Activated CD8-positive, alpha-beta memory T cell treated with anti-CD3 and anti-CD28 coated beads for 1 hour (primary cell): ENCODE measurements around the gene KY.

Experiments
- DNase-seq, 2 donors: peaks; one replicate each; pipeline ENCODE4 v3.0.0-alpha.2; 2020; ENCODE audit warnings: low read depth in 1 of 2; ENCODE audit errors: extremely low read depth in 1 of 2

KY gene

GRCh38 chr3:134672571-134672970 is 21.7 kb upstream of the KY start:
- DNase-seq = no peak

GRCh38 chr3:134667956-134668355 is 17.1 kb upstream of the KY start:
- DNase-seq = no peak

- DNase-seq = no peak
Observed at GRCh38 chr3:134667406-134667805, 16.6 kb upstream of the KY start.

GRCh38 chr3:134666885-134667284 is 16.1 kb upstream of the KY start:
- no peak for DNase-seq

GRCh38 chr3:134666466-134666865 is 15.6 kb upstream of the KY start:
- DNase-seq = no peak

GRCh38 chr3:134666052-134666451 is 15.2 kb upstream of the KY start:
- DNase-seq = no peak

- no peak for DNase-seq
Observed at GRCh38 chr3:134665243-134665642, 14.4 kb upstream of the KY start.

- no peak for DNase-seq
Observed at GRCh38 chr3:134663721-134664456, 13.1 kb upstream of the KY start.

GRCh38 chr3:134660046-134660441 is 9.2 kb upstream of the KY start:
- DNase-seq = no peak

- DNase-seq = no peak
Observed at GRCh38 chr3:134659391-134660045, 8.7 kb upstream of the KY start.

GRCh38 chr3:134658555-134658954 is 7.7 kb upstream of the KY start:
- no peak for DNase-seq

GRCh38 chr3:134656211-134656800 is 5.5 kb upstream of the KY start:
- DNase-seq = no peak

GRCh38 chr3:134655706-134656105 is 4.9 kb upstream of the KY start:
- no peak for DNase-seq

GRCh38 chr3:134654031-134654430 is 3.2 kb upstream of the KY start:
- DNase-seq = no peak

GRCh38 chr3:134652886-134653630 is 2.2 kb upstream of the KY start:
- DNase-seq = no peak

- no peak for DNase-seq
Observed at GRCh38 chr3:134652409-134652831, 1.6 kb upstream of the KY start.

GRCh38 chr3:134651347-134652041 is 672 bp upstream of the KY start:
- DNase-seq = no peak

- DNase-seq = no peak
Observed at GRCh38 chr3:134649106-134649705, 1.6 kb downstream of the KY start.

GRCh38 chr3:134647902-134648760 is 2.7 kb downstream of the KY start:
- DNase-seq = no peak

GRCh38 chr3:134646086-134646485 is 4.7 kb downstream of the KY start:
- DNase-seq = no peak
